ENCODE measurements around the gene RBMXL3.
"Not testable (repeated sequence)": the region's sequence is repeated elsewhere in the genome, so short reads cannot be mapped to it uniquely, and the experiment has no call there.

The RBMXL3 gene

GRCh38 chrX:115189110-115189509 is at the start of gene RBMXL3:
Gene RBMXL3, plus strand, starts transcription at chrX:115189410. Its CDS starts 32 bp downstream, at chrX:115189442.
- DNase-seq (ENCODE audit: low read depth in 2 of 2) = no peak

DNA sequence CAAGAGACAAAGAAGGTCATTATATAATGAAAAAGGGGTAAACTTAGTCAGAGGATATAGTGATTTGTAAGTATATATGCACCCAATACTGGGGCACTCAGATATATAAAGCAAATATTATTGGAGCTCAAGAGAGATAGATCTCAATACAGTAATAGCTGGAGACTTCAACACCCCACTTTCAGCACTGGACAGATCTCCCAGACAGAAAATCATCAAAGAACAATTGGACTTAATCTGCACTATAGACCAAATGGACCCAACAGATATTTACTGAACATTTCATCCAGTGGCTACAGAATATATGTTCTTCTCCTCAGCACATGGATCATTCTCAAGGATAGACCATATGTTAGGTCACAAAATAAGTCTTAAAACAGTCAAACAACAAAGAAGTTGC is 47.2 kb upstream of the RBMXL3 start:
- no peak for DNase-seq (ENCODE audit: low read depth in 2 of 2)

- no peak for DNase-seq (ENCODE audit: low read depth in 2 of 2)
These were observed 42.0 kb upstream of the RBMXL3 start for GRCh38 chrX:115147220-115147619.

DNA sequence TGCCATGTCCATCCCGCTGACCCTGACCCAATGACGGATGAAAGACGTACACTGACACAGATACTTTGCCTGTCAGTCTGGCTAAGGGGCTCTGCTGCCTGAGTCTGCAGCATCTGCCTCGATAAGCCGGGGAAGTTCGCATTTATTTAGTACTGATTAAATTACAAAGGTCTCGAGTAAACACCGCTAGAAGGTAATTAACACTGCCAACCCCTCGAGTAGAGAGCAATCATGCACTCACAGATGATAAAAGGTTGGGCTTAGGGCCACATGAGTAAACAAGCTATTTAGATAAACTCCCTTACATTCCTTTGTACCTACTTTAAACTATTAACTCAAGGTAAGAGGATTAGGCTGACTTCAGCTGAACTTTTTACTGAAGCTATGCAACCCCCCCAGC is 16.0 kb upstream of the RBMXL3 start:
- no peak for DNase-seq (ENCODE audit: low read depth in 2 of 2)

DNA sequence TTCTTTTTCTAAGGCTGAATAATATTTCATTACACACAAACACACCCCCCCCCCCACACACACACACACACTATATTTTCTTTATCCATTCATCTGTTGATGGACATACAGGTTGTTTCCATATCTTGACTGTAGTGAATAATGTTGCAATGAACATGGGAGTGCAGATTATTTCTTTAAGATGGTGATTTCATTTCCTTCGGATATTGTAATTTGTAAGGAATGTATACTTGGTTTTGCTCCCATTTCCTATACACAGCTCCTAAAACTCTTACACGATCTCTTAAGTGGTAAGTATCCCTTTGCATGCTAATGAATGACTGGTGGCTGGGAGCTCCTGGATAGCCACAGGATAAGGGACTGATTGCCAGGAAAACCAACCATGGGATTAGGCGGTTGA is 14.7 kb upstream of the RBMXL3 start:
- no peak for DNase-seq (ENCODE audit: low read depth in 2 of 2)

DNA sequence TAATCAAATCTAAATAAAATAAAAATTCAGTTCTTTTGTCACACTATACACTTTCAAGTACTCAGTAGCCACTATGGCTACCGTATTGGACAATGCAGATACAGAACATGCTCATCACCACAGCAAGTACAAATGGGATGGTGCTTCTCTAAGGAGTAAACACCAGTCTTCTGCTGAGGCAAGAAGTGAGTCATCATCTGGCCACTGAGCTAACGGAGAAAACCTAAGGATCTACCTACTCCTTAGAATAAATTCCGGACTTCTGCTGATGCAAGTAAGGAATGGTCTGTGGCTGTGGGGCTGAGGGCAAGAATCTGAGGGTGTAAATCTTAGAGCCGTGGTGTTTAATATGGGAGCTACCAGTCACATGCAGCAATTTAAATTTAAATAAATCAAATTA is 11.3 kb upstream of the RBMXL3 start:
- no peak for DNase-seq (ENCODE audit: low read depth in 2 of 2)

DNA sequence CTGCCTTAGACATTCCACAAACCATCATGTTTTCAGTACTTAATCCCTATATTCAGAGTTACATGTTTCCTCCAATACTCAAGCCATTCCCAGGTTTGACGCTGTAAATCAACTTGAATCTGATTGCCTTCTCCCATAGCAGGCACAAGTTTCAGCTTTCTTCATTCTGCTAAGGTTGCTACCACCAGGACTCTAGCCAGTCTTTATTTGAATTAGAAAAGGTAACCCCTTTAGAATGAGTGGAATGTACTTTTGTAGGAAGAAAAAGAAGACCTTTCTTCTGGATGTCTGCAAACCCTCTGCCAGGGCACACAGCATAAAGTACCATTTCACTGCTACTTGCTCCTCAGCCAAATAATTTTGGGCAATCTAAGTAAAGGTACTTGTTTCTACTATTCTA is 10.7 kb upstream of the RBMXL3 start:
- no peak for DNase-seq (ENCODE audit: low read depth in 2 of 2)

- DNase-seq (ENCODE audit: low read depth in 2 of 2) = no peak
These were observed 5.2 kb upstream of the RBMXL3 start for GRCh38 chrX:115183980-115184379.

DNA sequence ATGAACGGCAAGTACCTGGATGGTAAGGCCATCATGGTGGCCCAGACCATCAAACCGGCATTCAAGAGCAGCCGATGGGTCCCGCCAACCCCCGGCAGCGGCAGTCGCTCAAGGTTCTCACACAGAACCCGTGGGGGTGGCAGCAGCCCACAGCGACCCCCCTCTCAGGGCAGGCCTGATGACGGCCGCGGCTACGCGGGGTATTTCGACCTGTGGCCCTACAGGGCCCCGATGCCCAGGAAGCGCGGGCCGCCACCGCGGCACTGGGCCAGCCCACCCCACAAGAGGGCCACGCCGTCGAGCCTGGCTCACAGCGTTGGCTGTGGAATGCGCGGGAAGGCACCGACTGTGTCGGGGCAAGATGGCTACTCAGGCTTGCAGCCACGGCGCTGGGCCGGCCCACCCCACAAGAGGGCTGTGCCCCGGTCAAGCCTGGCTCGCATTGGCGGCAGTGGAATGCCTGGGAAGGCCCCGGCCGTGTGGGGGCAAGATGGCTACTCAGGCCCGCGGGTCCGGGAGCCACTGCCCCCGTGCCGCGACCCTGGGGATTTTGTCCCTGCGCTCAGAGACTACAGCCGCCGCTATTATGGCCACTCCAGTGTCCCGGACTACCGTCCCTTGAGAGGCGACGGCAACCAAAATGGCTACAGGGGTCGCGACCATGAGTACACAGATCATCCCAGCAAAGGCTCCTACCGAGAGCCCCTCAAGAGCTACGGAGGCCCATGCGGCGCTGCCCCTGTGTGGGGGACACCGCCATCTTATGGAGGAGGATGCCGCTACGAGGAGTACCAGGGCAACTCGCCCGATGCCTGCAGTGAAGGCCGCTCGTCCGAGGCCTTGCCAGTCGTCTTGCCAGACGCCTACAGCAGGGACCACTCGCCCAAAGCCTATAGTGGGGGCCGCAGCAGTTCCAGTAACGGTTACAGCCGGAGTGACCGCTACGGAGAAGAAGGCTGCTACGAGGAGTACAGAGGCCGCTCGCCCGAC is 731 bp downstream of the RBMXL3 start:
- DNase-seq (ENCODE audit: low read depth in 2 of 2) = no peak

DNA sequence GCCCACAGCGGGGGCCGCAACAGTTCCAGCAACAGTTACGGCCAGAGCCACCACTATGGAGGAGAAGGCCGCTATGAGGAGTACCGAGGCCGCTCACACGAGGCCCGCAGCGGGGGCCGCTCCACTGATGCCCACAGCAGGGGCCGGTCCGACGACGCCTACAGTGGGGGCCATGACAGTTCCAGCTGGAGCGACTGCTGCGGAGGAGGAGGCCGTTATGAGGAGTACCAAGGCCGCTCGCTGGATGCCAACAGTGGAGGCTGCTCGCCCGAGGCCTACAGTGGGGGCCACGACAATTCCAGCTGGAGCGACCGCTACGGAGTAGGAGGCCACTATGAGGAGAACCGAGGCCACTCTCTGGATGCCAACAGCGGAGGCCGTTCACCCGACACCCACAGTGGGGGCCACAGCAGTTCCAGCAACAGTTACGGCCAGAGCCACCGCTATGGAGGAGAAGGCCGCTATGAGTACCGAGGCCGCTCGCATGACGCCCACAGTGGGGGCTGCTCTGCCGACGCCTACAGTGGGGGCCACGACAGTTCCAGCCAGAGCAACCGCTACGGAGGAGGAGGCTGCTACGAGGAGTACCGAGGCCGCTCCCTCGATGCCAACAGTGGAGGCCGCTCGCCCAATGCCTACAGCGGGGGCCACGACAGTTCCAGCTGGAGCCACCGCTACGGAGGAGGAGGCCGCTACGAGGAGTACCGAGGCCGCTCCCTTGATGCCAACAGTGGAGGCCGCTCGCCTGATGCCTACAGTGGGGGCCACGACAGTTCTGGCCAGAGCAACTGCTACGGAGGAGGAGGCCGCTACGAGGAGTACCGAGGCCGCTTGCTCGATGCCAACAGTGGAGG is 1.7 kb downstream of the RBMXL3 start:
- no peak for DNase-seq (ENCODE audit: low read depth in 2 of 2)

DNA sequence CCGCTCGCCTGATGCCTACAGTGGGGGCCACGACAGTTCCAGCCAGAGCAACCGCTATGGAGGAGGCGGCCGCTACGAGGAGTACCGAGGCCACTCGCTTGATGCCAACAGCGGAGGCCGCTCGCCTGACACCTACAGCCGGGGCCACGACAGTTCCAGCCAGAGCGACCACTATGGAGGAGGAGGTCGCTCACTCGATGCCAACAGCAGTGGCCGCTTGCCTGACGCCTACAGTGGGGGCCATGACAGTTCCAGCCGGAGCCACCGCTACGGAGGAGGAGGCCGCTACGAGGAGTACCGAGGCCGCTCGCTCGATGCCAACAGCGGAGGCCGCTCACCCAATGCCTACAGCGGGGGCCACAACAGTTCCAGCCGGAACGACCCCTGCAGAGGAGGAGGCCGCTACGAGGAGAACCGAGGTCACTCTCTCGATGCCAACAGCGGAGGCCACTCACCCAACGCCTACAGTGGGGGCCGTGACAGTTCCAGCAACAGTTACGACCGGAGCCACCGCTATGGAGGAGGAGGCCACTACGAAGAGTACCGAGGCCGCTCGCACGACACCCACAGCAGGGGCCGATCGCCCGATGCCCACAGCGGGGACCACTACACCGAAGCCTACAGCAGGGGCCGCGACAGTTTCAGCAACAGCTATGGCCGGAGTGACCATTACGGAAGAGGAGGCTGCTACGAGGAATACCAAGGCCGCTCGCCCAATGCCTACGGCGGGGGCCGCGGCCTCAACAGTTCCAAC is 2.5 kb downstream of the RBMXL3 start:
- no peak for DNase-seq (ENCODE audit: low read depth in 2 of 2)

DNA sequence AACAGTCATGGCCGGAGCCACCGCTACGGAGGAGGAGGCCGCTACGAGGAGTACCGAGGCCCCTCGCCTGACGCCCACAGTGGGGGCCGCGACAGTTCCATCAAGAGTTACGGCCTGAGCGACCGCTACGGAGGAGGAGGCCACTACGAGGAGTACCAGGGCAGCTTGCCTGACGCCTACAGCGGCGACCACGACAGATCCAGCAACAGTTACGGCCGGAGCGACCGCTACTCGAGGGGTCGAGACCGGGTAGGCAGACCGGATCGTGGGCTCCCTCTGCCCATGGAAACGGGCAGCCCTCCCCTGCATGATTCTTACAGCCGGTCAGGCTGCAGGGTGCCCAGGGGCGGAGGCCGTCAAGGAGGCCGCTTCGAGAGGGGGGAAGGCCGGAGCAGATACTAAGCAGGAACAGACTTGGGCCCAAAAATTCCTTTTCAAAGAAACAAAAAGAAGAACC is 3.1 kb downstream of the RBMXL3 start:
- no peak for DNase-seq (ENCODE audit: low read depth in 2 of 2)

DNA sequence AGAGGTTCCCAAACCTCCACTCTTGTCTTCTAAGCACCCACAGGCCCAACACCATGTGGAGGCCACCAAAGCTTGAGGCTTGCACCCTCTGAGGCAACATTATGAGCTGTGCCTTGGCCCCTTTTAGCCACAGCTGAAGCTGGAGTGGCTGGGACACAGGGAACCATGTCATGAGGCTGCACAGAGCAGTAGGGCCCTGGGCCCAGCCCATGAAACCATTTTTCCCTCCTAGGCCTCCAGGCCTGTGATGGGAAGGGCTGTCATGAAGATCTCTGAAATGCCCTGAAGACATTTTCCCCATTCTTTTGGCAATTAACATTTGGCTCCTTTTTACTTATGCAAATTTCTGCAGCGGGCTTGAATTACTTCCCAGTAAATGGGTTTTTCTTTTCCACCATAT is 14.8 kb downstream of the RBMXL3 start:
- DNase-seq (ENCODE audit: low read depth in 2 of 2) = no peak

GRCh38 chrX:115209547-115209946 is 20.3 kb downstream of the RBMXL3 start:
- DNase-seq (ENCODE audit: low read depth in 2 of 2) = not testable (repeated sequence)

DNA sequence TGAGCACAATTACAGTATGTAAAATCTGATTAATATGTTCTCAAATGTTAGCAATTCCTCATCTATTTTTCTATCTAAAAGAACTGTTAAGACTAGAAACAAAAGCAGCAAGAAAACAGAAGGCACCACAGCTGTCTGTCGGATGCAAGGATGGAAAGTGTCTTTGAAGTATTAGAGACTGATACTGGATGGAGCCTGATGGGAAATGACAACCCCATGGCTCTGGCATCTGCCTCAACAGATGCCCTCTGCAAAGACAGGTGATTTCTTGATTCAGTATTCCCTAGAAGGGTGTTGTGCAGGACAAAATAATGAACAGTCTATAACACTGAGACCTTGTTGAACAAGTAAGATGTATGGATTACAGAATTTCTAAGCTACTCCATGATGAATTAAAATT is 24.9 kb downstream of the RBMXL3 start:
- no peak for DNase-seq (ENCODE audit: low read depth in 2 of 2)

GRCh38 chrX:115214605-115215004 is 25.4 kb downstream of the RBMXL3 start:
- no peak for DNase-seq (ENCODE audit: low read depth in 2 of 2)

DNA sequence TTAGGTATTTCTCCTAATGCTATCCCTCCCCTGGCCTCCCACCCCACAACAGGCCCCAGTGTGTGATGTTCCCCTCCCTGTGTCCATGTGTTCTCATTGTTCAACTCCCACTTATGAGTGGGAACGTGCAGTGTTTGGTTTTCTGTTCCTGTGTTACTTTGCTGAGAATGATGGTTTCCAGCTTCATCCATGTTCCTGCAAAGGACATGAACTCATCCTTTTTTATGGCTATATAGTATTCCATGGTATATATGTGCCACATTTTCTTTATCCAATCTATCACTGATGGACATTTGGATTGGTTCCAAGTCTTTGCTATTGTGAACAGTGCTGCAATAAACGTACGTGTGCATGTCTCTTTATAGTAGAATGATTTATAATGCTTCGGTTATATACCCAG is 28.1 kb downstream of the RBMXL3 start:
- DNase-seq (ENCODE audit: low read depth in 2 of 2) = not testable (repeated sequence)

GRCh38 chrX:115226929-115227328 is 37.7 kb downstream of the RBMXL3 start:
- DNase-seq (ENCODE audit: low read depth in 2 of 2) = no peak

DNA sequence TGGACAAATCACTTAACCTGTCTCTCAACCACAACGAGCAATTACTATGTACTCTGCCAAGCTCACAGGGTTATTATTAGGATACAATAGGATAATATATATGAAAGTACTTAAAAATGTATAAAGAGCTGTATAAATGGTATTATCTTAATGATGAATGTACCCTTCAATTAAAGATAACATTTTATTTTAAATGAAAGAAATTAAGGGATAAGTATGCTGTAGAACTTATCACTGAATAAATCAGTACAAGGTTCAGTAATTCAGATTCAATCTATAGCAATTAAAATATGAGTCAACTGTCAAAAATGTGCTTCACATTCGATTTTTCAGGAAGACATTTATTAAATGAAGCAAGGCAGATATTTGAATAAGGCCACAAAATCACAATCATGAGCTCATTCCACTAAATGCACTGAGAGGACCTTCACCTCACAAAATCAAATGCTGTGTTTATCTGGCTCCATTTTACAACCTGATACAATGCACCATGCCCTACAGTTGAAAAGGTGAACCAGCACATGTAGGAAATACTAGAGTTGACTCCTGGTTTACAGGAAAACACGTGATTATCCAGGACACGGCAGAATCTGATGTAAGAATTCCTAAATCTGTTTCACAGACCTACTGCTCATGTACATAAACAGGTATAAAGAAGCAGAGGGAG is 40.3 kb downstream of the RBMXL3 start:
- DNase-seq (ENCODE audit: low read depth in 2 of 2) = no peak

- DNase-seq (ENCODE audit: low read depth in 2 of 2) = no peak
These were observed 43.8 kb downstream of the RBMXL3 start for GRCh38 chrX:115232933-115233496.
